GM23338 (cell line): Measurements from ENCODE around the gene ATXN7L1. TPM values are rescaled to one million over a fixed set of nuclear protein-coding genes. Genes with fewer than 3 reads are reported as not detected.

Experiments used
- ATAC-seq: fragments of 200-7000 bp; cut with Tn5 transposase; 3 replicates; pipeline ENCODE4 v1.9.1; 2020
- DNase-seq: peaks from one replicate; pipeline ENCODE4 v3.0.0-alpha.2; 2015; ENCODE audit warnings: low spot score
- H2AFZ ChIP-seq: fragments of 200-600 bp; sonication (generic); 2 replicates; pipeline ENCODE4 v1.8.0; 2016; ENCODE audit warnings: antibody characterized with exemption, mild to moderate bottlenecking, moderate library complexity
- H3F3A ChIP-seq: fragments of 200-600 bp; sonication (generic); replicated peaks from 2 replicates; pipeline ENCODE4 v1.8.0; 2017; ENCODE audit warnings: antibody characterized with exemption, mixed run types, low read depth
- H3K27ac ChIP-seq: fragments of 200-600 bp; sonication (generic); 2 replicates; pipeline ENCODE4 v1.6.1; 2016; ENCODE audit warnings: low read depth
- H3K27me3 ChIP-seq: fragments of 200-600 bp; sonication (generic); 2 replicates; pipeline ENCODE4 v1.8.0; 2016; ENCODE audit warnings: mild to moderate bottlenecking, mixed run types, moderate library complexity; ENCODE audit not compliant: insufficient read depth
- H3K36me3 ChIP-seq: fragments of 200-600 bp; sonication (generic); 2 replicates; pipeline ENCODE4 v1.8.0; 2016; ENCODE audit warnings: mild to moderate bottlenecking; ENCODE audit not compliant: insufficient read depth
- H3K4me1 ChIP-seq: fragments of 200-600 bp; sonication (generic); 2 replicates; pipeline ENCODE4 v1.8.0; 2016; ENCODE audit warnings: mild to moderate bottlenecking, moderate library complexity; ENCODE audit not compliant: insufficient read depth
- H3K4me2 ChIP-seq: fragments of 200-600 bp; sonication (generic); 2 replicates; pipeline ENCODE4 v1.7.1; 2017; ENCODE audit warnings: mixed run types
- H3K4me3 ChIP-seq: fragments of 200-600 bp; sonication (generic); 2 replicates; pipeline ENCODE4 v1.6.1; 2016; ENCODE audit warnings: mixed run types
- H3K79me2 ChIP-seq: fragments of 200-600 bp; sonication (generic); replicated peaks from 2 replicates; pipeline ENCODE4 v1.8.0; 2017; ENCODE audit warnings: mild to moderate bottlenecking; ENCODE audit not compliant: insufficient read depth
- H3K9me2 ChIP-seq: fragments of 200-600 bp; sonication (generic); 2 replicates; pipeline ENCODE4 v1.8.0; 2017; ENCODE audit not compliant: insufficient read depth
- H4K20me1 ChIP-seq: fragments of 200-600 bp; sonication (generic); replicated peaks from 2 replicates; pipeline ENCODE4 v1.8.0; 2017; ENCODE audit warnings: mild to moderate bottlenecking; ENCODE audit not compliant: insufficient read depth
- H3K27ac Mint-ChIP-seq: 2 replicates; pipeline ENCODE4 v1.8.0; 2020; ENCODE audit warnings: inconsistent platforms, mild to moderate bottlenecking, moderate library complexity, mixed read lengths
- H3K27me3 Mint-ChIP-seq: 3 replicates; pipeline ENCODE4 v1.8.0; 2022; ENCODE audit warnings: low read depth, mild to moderate bottlenecking, moderate library complexity, mixed read lengths, inconsistent platforms; ENCODE audit not compliant: insufficient read depth, poor library complexity
- H3K36me3 Mint-ChIP-seq: 3 replicates; pipeline ENCODE4 v1.8.0; 2021; ENCODE audit warnings: low read depth, mild to moderate bottlenecking, inconsistent platforms, moderate library complexity, mixed read lengths
- H3K4me1 Mint-ChIP-seq: 3 replicates; pipeline ENCODE4 v1.8.0; 2020; ENCODE audit warnings: mild to moderate bottlenecking, inconsistent platforms, mixed read lengths
- H3K4me3 Mint-ChIP-seq: 3 replicates; pipeline ENCODE4 v1.8.0; 2021; ENCODE audit warnings: moderate library complexity, mild to moderate bottlenecking, inconsistent platforms, mixed read lengths
- H3K9me3 Mint-ChIP-seq: 3 replicates; pipeline ENCODE4 v1.8.0; 2020; ENCODE audit warnings: moderate library complexity, mild to moderate bottlenecking, inconsistent platforms, mixed read lengths
- CREB1 ChIP-seq: fragments of 250-450 bp; sonication (Bioruptor Pico); IDR thresholded peaks from 2 replicates; pipeline ENCODE4 v1.5.0; 2020; ENCODE audit warnings: low read depth, mild to moderate bottlenecking, moderate library complexity
- EZH2 ChIP-seq: fragments of 200-600 bp; sonication (generic); IDR thresholded peaks from one replicate; pipeline ENCODE4 v1.8.0; 2017; ENCODE audit warnings: antibody characterized with exemption, mild to moderate bottlenecking, low read depth; ENCODE audit not compliant: unreplicated experiment
- EZH2phosphoT487 ChIP-seq: fragments of 200-600 bp; sonication (generic); IDR thresholded peaks from one replicate; pipeline ENCODE4 v1.8.1; 2018; ENCODE audit warnings: antibody characterized with exemption; ENCODE audit not compliant: unreplicated experiment
- JUNB ChIP-seq: IDR thresholded peaks from one replicate; pipeline ENCODE4 v1.6.1; 2016; ENCODE audit warnings: antibody characterized with exemption; ENCODE audit not compliant: unreplicated experiment
- NANOG ChIP-seq: IDR thresholded peaks from 2 replicates; pipeline ENCODE4 v1.6.1; 2016; ENCODE audit warnings: antibody characterized with exemption, borderline replicate concordance
- POLR2AphosphoS5 ChIP-seq: IDR thresholded peaks from 2 replicates; pipeline ENCODE4 v1.6.1; 2016; ENCODE audit warnings: antibody characterized with exemption, low read depth
- STAT1 ChIP-seq: IDR thresholded peaks from one replicate; pipeline ENCODE4 v1.6.1; 2016; ENCODE audit warnings: antibody characterized with exemption; ENCODE audit not compliant: unreplicated experiment
- ZNF114 ChIP-seq: fragments of 250-450 bp; sonication (Bioruptor Pico); IDR thresholded peaks from 2 replicates; pipeline ENCODE4 v1.5.0; 2020; ENCODE audit warnings: mild to moderate bottlenecking, moderate library complexity
- ZNF331 ChIP-seq: fragments of 250-450 bp; sonication (Bioruptor Pico); IDR thresholded peaks from 2 replicates; pipeline ENCODE4 v1.5.0; 2020; ENCODE audit warnings: low read depth, mild to moderate bottlenecking, moderate library complexity
- polyA plus RNA-seq: library from polyadenylated mRNA; unstranded; fragments of >200 nt; fragmentation: Nextera tagmentation; extraction: Ambion mirVana; gene quantifications from 2 replicates; pipeline ENCODE4 v1.2.1, GENCODE V29; 2016
- total RNA-seq: library from RNA; depleted of rRNA; stranded (reverse); fragments of >200 nt; shearing (Covaris generic); gene quantifications from 2 replicates; pipeline ENCODE4 v1.2.3, GENCODE V29; 2014
- TF ChIP-seq, protein P1 (sequence below): fragments of 250-450 bp; sonication (Bioruptor Pico); IDR thresholded peaks from 2 replicates; pipeline ENCODE4 v1.5.0; 2020; ENCODE audit warnings: mild to moderate bottlenecking, moderate library complexity
- TF ChIP-seq, protein P2 (sequence below), 2 experiments: fragments of 200-600 bp in 1 of 2; sonication (generic) in 1 of 2; conservative IDR thresholded peaks; 2 replicates each; pipeline versions ENCODE4 v1.5.1 to v1.6.1; 2016 to 2017; ENCODE audit warnings: antibody characterized with exemption in 2 of 2, low read depth in 2 of 2, mild to moderate bottlenecking in 2 of 2, moderate library complexity in 1 of 2
- TF ChIP-seq, protein P3 (sequence below): IDR thresholded peaks from one replicate; pipeline ENCODE4 v1.6.1; 2018; ENCODE audit warnings: antibody characterized with exemption; ENCODE audit not compliant: unreplicated experiment
- TF ChIP-seq, protein P4 (sequence below): IDR thresholded peaks from 2 replicates; pipeline ENCODE4 v1.6.1; 2016; ENCODE audit warnings: antibody characterized with exemption

Gene ATXN7L1
- total and polyA plus RNA-seq, 2 experiments from 2014 or later: 22.8 to 29.8 TPM

DNA sequence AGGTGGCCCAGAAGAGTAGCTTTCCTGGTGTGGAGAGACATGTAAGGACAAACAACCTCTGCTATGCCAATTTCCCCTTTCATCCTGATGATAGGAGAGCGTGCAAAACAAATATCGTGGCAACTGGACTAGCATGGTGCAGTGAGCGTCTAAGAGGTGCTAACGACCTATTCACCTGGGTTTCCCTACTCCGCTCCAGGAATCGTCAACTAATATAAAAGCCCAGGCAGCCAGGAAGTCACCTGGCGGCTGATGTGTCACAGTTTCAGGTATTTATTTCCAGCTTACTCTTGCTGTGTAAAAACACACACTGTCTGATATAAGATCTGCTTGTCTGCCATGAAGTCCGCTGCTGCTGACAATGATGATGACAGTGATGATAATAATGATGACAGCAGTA lies 238.6 kb downstream of the ATXN7L1 start:
- H3K9me3 Mint-ChIP-seq: no peaks in the 10 kb centered on the region; the same call in 2 of the 3 replicates
- H3K4me1 Mint-ChIP-seq: peaks cover 89% of the 10 kb centered on the region
- H3F3A ChIP-seq: peaks cover 34% of the 10 kb centered on the region
- peak overlapping the region; percentile 89 for H3K4me3 Mint-ChIP-seq
- H3K36me3 ChIP-seq: peaks cover 18% of the 10 kb centered on the region
- no peak for ATAC-seq
- H3K4me2 ChIP-seq: peak overlapping the region; percentile 76
- H4K20me1 ChIP-seq: no peaks in the 10 kb centered on the region
- no peak for TF ChIP-seq JUNB
- TF ChIP-seq STAT1: no peak
- TF ChIP-seq POLR2AphosphoS5: no peak
- TF ChIP-seq EZH2: no peak
- TF ChIP-seq, protein P1, sequence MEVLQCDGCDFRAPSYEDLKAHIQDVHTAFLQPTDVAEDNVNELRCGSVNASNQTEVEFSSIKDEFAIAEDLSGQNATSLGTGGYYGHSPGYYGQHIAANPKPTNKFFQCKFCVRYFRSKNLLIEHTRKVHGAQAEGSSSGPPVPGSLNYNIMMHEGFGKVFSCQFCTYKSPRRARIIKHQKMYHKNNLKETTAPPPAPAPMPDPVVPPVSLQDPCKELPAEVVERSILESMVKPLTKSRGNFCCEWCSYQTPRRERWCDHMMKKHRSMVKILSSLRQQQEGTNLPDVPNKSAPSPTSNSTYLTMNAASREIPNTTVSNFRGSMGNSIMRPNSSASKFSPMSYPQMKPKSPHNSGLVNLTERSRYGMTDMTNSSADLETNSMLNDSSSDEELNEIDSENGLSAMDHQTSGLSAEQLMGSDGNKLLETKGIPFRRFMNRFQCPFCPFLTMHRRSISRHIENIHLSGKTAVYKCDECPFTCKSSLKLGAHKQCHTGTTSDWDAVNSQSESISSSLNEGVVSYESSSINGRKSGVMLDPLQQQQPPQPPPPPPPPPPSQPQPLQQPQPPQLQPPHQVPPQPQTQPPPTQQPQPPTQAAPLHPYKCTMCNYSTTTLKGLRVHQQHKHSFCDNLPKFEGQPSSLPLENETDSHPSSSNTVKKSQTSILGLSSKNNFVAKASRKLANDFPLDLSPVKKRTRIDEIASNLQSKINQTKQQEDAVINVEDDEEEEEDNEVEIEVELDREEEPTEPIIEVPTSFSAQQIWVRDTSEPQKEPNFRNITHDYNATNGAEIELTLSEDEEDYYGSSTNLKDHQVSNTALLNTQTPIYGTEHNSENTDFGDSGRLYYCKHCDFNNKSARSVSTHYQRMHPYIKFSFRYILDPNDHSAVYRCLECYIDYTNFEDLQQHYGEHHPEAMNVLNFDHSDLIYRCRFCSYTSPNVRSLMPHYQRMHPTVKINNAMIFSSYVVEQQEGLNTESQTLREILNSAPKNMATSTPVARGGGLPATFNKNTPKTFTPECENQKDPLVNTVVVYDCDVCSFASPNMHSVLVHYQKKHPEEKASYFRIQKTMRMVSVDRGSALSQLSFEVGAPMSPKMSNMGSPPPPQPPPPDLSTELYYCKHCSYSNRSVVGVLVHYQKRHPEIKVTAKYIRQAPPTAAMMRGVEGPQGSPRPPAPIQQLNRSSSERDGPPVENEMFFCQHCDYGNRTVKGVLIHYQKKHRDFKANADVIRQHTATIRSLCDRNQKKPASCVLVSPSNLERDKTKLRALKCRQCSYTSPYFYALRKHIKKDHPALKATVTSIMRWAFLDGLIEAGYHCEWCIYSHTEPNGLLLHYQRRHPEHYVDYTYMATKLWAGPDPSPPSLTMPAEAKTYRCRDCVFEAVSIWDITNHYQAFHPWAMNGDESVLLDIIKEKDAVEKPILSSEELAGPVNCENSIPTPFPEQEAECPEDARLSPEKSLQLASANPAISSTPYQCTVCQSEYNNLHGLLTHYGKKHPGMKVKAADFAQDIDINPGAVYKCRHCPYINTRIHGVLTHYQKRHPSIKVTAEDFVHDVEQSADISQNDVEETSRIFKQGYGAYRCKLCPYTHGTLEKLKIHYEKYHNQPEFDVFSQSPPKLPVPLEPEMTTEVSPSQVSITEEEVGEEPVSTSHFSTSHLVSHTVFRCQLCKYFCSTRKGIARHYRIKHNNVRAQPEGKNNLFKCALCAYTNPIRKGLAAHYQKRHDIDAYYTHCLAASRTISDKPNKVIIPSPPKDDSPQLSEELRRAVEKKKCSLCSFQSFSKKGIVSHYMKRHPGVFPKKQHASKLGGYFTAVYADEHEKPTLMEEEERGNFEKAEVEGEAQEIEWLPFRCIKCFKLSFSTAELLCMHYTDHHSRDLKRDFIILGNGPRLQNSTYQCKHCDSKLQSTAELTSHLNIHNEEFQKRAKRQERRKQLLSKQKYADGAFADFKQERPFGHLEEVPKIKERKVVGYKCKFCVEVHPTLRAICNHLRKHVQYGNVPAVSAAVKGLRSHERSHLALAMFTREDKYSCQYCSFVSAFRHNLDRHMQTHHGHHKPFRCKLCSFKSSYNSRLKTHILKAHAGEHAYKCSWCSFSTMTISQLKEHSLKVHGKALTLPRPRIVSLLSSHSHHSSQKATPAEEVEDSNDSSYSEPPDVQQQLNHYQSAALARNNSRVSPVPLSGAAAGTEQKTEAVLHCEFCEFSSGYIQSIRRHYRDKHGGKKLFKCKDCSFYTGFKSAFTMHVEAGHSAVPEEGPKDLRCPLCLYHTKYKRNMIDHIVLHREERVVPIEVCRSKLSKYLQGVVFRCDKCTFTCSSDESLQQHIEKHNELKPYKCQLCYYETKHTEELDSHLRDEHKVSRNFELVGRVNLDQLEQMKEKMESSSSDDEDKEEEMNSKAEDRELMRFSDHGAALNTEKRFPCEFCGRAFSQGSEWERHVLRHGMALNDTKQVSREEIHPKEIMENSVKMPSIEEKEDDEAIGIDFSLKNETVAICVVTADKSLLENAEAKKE (CRISPR knock-in tag): no peak
- TF ChIP-seq, protein P2, sequence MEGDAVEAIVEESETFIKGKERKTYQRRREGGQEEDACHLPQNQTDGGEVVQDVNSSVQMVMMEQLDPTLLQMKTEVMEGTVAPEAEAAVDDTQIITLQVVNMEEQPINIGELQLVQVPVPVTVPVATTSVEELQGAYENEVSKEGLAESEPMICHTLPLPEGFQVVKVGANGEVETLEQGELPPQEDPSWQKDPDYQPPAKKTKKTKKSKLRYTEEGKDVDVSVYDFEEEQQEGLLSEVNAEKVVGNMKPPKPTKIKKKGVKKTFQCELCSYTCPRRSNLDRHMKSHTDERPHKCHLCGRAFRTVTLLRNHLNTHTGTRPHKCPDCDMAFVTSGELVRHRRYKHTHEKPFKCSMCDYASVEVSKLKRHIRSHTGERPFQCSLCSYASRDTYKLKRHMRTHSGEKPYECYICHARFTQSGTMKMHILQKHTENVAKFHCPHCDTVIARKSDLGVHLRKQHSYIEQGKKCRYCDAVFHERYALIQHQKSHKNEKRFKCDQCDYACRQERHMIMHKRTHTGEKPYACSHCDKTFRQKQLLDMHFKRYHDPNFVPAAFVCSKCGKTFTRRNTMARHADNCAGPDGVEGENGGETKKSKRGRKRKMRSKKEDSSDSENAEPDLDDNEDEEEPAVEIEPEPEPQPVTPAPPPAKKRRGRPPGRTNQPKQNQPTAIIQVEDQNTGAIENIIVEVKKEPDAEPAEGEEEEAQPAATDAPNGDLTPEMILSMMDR (conservative IDR thresholded peaks at IDR 0.05; ENCODE audit: low read depth in 2 of 2): no peak
- no peak for TF ChIP-seq NANOG
- no peak for TF ChIP-seq CREB1 (CRISPR knock-in tag)
- no peak for TF ChIP-seq ZNF331 (CRISPR knock-in tag)
- no peak for TF ChIP-seq EZH2phosphoT487
- TF ChIP-seq, protein P3, sequence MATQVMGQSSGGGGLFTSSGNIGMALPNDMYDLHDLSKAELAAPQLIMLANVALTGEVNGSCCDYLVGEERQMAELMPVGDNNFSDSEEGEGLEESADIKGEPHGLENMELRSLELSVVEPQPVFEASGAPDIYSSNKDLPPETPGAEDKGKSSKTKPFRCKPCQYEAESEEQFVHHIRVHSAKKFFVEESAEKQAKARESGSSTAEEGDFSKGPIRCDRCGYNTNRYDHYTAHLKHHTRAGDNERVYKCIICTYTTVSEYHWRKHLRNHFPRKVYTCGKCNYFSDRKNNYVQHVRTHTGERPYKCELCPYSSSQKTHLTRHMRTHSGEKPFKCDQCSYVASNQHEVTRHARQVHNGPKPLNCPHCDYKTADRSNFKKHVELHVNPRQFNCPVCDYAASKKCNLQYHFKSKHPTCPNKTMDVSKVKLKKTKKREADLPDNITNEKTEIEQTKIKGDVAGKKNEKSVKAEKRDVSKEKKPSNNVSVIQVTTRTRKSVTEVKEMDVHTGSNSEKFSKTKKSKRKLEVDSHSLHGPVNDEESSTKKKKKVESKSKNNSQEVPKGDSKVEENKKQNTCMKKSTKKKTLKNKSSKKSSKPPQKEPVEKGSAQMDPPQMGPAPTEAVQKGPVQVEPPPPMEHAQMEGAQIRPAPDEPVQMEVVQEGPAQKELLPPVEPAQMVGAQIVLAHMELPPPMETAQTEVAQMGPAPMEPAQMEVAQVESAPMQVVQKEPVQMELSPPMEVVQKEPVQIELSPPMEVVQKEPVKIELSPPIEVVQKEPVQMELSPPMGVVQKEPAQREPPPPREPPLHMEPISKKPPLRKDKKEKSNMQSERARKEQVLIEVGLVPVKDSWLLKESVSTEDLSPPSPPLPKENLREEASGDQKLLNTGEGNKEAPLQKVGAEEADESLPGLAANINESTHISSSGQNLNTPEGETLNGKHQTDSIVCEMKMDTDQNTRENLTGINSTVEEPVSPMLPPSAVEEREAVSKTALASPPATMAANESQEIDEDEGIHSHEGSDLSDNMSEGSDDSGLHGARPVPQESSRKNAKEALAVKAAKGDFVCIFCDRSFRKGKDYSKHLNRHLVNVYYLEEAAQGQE: no peak
- TF ChIP-seq, protein P4, sequence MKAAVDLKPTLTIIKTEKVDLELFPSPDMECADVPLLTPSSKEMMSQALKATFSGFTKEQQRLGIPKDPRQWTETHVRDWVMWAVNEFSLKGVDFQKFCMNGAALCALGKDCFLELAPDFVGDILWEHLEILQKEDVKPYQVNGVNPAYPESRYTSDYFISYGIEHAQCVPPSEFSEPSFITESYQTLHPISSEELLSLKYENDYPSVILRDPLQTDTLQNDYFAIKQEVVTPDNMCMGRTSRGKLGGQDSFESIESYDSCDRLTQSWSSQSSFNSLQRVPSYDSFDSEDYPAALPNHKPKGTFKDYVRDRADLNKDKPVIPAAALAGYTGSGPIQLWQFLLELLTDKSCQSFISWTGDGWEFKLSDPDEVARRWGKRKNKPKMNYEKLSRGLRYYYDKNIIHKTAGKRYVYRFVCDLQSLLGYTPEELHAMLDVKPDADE: no peak
- TF ChIP-seq ZNF114: no peak
- peak overlapping the region; percentile 97 for H3K27ac Mint-ChIP-seq
- H3K9me2 ChIP-seq: no peaks in the 10 kb centered on the region
- H3K4me1 ChIP-seq: peaks cover 53% of the 10 kb centered on the region
- H3K79me2 ChIP-seq: peaks cover 50% of the 10 kb centered on the region
- DNase-seq: no peak
- peak overlapping the region; percentile 46 for H3K4me3 ChIP-seq
- peak overlapping the region; percentile 98 for H3K27ac ChIP-seq
- no peak overlapping the region for H2AFZ ChIP-seq
- H3K36me3 Mint-ChIP-seq: peaks cover 68% of the 10 kb centered on the region
- no peaks in the 10 kb centered on the region for H3K27me3 ChIP-seq
- peaks cover 12% of the 10 kb centered on the region for H3K27me3 Mint-ChIP-seq
